ENCODE data around the gene THEMIS.
"Not testable (repeated sequence)": the region's sequence is repeated elsewhere in the genome, so short reads cannot be mapped to it uniquely, and the experiment has no call there.

The THEMIS gene

DNA sequence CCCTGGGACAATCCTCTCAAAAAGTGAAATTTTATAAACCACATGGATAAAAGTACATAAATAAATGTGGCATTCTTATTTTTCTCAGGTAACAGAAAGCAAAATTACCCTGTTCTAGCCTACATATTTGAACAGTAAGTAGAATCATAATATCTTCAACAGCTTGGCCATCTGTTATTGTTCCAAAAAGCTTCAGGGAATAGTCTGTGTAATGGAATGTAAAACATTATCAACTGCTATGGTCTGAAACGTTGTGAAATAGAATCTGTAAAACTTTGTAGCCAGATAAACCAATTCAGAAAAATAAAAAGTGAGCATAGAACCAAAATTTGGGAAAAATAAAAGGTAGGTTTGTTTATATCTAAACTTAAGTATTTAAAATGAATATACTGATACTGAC, 114.7 kb downstream of the THEMIS start:
- no peak for DNase-seq (ENCODE audit: low spot score)
- TF ChIP-seq, protein P1, sequence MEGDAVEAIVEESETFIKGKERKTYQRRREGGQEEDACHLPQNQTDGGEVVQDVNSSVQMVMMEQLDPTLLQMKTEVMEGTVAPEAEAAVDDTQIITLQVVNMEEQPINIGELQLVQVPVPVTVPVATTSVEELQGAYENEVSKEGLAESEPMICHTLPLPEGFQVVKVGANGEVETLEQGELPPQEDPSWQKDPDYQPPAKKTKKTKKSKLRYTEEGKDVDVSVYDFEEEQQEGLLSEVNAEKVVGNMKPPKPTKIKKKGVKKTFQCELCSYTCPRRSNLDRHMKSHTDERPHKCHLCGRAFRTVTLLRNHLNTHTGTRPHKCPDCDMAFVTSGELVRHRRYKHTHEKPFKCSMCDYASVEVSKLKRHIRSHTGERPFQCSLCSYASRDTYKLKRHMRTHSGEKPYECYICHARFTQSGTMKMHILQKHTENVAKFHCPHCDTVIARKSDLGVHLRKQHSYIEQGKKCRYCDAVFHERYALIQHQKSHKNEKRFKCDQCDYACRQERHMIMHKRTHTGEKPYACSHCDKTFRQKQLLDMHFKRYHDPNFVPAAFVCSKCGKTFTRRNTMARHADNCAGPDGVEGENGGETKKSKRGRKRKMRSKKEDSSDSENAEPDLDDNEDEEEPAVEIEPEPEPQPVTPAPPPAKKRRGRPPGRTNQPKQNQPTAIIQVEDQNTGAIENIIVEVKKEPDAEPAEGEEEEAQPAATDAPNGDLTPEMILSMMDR (IDR thresholded peaks at IDR 0.05; ENCODE audit: extremely low read depth, missing control alignments) = no peak

DNA sequence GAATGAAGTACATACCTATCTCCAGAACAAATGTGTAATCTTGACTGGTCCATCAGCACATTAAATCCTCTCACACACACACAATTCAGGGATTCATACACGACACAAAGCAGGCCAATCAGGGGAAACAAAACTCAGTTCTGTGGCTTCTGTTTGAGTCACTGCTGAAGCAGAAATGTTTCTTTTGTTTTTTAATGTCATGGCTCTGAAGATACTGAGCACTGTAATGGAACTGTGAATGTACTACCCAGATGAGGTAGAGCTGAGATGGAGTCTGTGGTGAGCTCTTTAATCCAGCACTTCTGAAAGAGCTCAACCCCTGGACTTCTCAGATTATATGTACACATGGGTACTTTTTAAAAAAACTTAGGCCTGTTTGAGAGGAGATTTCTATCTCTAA, 116.4 kb downstream of the THEMIS start:
- TF ChIP-seq, protein P1 (IDR thresholded peaks at IDR 0.05; ENCODE audit: extremely low read depth, missing control alignments) = no peak
- no peak for DNase-seq (ENCODE audit: low spot score)

DNA sequence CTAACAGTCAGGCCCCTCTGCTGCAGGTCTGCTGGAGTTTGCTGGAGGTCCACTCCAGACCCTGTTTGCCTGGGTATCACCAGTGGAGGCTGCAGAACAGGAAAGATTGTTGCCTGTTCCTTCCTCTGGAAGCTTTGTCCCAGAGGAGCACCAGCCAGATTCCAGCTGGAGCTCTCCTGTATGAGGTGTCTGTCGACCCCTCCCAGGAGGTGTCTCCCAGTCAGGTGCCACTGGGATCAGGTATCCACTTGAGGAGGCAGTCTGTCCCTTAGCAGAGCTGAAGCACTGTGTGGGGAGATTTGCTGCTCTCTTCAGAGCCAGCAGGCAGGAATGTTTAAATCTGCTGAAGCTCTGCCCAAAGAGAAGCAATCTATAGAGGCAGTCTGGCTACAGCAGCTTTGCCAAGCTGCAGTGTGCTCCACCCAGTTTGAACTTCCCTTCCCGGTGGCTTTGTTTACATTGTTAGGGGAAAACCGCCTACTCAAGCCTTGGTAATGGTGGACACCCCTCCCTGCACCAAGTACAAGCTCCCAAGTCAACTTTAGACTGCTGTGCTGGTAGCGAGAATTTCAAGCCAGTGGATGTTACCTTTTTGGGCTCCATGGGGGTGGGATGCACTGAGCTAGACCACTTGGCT, 119.1 kb downstream of the THEMIS start:
- not testable (repeated sequence) for DNase-seq (ENCODE audit: low spot score)

DNA sequence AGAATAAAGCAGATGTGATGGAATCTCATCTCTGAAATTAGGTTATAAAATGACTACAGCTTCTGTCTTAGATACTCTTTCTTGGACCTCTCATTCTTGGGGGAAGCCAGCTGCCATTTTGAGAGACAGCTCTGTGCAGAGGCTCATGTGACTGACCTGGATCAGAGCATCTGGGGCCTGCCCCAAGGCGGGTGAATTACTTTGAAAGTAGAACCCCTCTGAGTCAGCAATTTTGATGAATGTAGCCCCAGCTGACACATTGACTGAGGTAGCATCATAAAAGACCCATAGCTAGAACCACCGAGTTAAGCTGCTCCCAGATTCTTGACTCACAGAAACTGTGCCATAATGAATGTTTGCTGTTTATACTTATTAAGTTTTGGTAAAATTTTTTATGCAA, 124.5 kb downstream of the THEMIS start:
- TF ChIP-seq, protein P1 (IDR thresholded peaks at IDR 0.05; ENCODE audit: extremely low read depth, missing control alignments) = no peak
- DNase-seq (ENCODE audit: low spot score) = no peak

DNA sequence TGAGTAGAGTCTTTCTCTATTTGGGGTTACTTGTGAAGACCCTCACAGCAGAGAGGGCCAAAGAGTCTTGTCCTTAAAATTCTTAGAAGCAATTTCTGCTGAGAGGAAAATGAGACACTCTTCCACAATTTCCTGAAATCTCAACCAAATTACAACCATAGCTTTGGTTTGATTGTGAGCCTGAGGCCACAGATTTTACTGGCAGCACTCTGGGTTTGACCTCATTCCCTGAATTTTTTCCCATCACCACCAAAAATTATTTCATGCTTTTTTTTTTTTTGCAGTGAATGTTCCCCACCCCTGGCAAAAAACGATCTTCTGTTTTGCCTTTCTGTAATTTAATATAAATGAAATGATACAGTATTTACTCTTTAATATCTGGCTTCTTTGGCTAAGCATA, 125.5 kb downstream of the THEMIS start:
- DNase-seq (ENCODE audit: low spot score) = no peak

DNA sequence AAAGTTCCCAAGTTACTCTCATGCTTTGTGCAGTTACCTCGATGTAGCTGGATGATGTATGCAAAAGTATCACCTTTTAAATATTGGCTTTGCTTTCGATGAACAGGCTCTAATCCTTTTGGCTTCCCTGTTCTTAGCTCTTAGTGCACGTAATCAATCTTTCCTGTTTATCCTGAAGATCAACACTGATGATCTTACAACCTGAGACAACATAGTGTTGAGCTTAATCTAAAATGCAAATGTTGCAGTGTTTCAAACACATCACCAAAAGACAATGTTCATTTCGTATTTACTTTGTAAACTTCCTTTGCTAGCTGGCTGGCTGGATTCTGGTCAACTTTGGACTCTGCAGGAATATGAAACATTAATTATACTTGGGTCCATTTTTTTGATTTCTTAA, 132.1 kb downstream of the THEMIS start:
- TF ChIP-seq, protein P1 (IDR thresholded peaks at IDR 0.05; ENCODE audit: extremely low read depth, missing control alignments) = no peak
- no peak for DNase-seq (ENCODE audit: low spot score)

More for the DNA sequence above, 125.5 kb downstream of the THEMIS start:
- TF ChIP-seq, protein P1 (IDR thresholded peaks at IDR 0.05; ENCODE audit: extremely low read depth, missing control alignments) = no peak

DNA sequence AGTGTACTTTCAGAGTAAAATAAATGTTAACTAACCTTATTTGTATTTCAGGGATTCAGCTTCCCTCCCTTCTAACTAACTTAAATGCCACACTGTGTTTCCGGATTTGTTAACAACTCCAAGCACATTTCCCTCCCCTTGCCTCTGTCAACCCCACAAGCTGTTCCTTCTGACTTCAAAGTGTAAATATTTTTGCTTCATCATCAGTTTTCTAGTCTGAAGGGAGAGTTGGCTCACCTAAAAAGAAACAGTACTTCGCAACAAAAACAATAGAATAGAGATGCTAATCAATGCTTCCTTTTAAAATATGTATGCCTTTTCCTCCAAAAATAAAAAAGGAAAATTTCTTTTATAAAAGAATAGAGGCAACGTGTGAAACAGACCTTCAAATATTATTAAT, 132.6 kb downstream of the THEMIS start:
- no peak for DNase-seq (ENCODE audit: low spot score)
- TF ChIP-seq, protein P1 (IDR thresholded peaks at IDR 0.05; ENCODE audit: extremely low read depth, missing control alignments) = no peak

DNA sequence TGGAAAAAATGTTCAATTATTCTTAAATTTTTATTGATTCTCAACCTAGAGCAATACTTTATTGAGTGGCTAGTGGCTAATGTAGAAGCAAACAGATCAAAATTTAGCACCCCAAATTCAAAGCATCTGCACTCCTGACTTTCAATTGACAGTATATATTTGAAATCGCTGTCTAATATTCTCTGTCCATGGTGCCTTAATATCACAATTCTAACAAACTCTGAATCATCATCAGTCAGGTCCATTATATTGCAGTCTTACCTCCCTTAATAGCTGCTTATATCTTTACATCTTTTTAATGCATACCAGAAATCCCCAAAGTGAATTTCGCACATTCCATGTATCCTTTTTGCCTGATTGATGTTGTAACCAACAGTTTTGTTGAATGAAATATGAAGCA, 134.9 kb downstream of the THEMIS start:
- TF ChIP-seq, protein P1 (IDR thresholded peaks at IDR 0.05; ENCODE audit: extremely low read depth, missing control alignments) = no peak

More for the DNA sequence above, 134.9 kb downstream of the THEMIS start:
- no peak for DNase-seq (ENCODE audit: low spot score)
